ENCODE measurements around the gene OS9. TPM values are rescaled to one million over a fixed set of nuclear protein-coding genes. Genes with fewer than 3 reads are reported as not detected.

Gene OS9
- polyA plus RNA-seq, 2 of the 4 experiments (the other 2 are of a cell fraction) = 128 to 183 TPM

DNA sequence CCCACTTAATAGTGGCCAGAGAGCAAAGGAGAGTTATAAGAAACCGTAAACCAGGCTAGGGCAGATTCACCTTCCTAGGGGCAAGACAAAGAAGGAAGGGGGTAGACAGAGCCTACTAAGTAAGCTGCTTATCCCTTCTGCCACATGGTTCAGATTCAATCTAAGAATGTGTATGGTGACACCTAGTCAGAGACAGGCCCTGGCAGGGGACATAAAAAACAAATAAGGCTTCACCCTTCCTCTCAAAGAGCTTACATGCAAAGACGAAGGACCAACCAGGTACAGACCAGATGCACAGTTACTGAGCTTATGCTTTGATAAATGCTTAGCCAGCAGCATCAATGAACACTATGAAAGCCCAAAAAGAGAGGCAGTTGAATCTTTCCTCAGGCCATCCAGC is 68.5 kb downstream of the OS9 start:
- ChIA-PET CTCF (interaction anchor here (2.5 kb wide), 1 partner anchor 20 kb away, joined by 6 read pairs; the partner anchor contains the start of gene TSFM), POLR2A (interaction anchor here (0.7 kb wide), 1 partner anchor 10 kb away, joined by 3 read pairs; the partner anchor contains the start of genes EEF1AKMT3 and METTL1)
- TF ChIP-seq TP53 (CRISPR knock-in tag; IDR thresholded peaks at IDR 0.05) (no peak), KDM5A (IDR thresholded peaks at IDR 0.05) (no peak), EP300 (IDR thresholded peaks at IDR 0.05) (no peak), NFE2L2 (conservative IDR thresholded peaks at IDR 0.05; ENCODE audit: low read length) (no peak), GATA3 (IDR thresholded peaks at IDR 0.05; ENCODE audit: borderline replicate concordance) (no peak), JUN (IDR thresholded peaks at IDR 0.05) (no peak), NPAS2 (CRISPR knock-in tag; IDR thresholded peaks at IDR 0.05; ENCODE audit: borderline replicate concordance) (no peak)
- no peak overlapping the region for H3K4me3 ChIP-seq
- DNase-seq (ENCODE audit: low read depth in 1 of 2, low spot score in 1 of 2) (no peak), FAIRE-seq (no peak), ATAC-seq (no peak)
- no peak overlapping the region for H3K27ac ChIP-seq
- peaks cover 25% of the 10 kb centered on the region for H3K4me1 ChIP-seq
- 73% methylated on average over 2 of the region's 2 CpGs for WGBS (ENCODE audit: missing lambda C conversion rate)
- H3K4me2 ChIP-seq = no peak overlapping the region
- no peaks in the 10 kb centered on the region for H3K9me3 ChIP-seq

DNA sequence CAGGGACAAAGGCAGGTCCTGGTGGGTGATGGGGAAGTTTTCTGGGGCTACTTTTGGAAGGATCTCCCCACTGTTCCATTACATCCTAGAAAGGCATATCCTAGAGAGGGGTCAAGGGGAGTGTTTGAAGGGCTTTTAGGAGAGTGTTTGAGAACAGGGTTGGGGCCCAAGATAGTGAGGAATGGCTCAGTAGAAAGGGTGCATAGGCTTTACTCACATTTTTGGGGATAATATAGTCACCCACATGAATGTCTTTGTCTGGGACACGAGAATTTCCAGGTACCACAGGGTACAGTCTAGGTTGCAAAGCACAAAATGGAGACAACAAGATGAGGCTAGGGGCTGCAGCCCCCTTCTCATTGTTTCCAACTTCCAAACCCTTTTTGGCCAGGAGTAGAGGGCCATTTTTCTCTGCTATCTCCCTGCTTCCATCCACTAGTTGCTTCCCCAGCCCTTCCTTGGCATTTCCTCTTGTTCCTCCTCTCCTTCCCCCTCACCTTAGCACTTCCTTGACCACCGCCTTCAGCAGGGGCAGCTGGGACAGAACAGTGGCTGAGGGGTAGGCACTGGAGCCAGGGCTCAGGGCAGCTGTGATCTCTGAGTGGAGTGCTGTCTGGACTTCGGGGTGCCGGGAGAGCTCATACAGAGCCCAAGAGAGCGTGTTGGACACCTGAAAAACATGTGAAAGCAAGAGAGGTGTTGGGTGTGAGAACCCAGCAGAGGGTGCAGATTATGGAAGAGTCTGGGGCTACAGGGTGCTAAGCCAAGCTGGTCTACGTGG is 70.1 kb downstream of the OS9 start:
- peak overlapping the region; percentile 98 for H3K4me2 ChIP-seq
- ChIA-PET CTCF (interaction anchor here (0.8 to 8.0 kb wide), 8 partner anchors 8 to 142 kb away, joined by 3 to 117 read pairs (median 4); partner anchors contain the start of genes EEF1AKMT3, MARCHF9 and TSFM), POLR2A (interaction anchor here (1.1 kb wide), 1 partner anchor 38 kb away, joined by 3 read pairs; no protein-coding TSS in a partner anchor)

DNA sequence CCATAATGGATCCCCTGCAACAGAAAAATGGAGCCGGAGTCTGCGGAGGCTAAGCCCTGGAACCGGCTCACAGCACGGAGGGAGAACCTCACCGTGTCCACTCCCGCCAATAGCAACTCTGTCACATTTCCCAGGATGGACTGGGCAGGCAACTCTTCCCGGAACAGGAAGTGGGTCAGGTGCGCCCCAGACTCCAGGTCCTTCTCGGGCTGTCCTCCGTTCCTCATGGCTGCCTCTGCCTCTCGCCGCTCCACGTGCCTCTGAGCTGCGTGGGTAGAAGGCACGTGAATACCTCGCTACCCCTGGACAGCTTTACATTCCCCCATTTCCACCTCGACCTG is 70.7 kb downstream of the OS9 start:
- no peak for FAIRE-seq
- no peak for DNase-seq (ENCODE audit: low read depth in 1 of 2, low spot score in 1 of 2)
- TF ChIP-seq POLR2A (IDR thresholded peaks at IDR 0.05; ENCODE audit: low read length) (no peak), TFCP2L1 (CRISPR knock-in tag; IDR thresholded peaks at IDR 0.05) (no peak), EP300 (IDR thresholded peaks at IDR 0.05) (no peak)
- POLR2A ChIA-PET = interaction anchor here (1.1 kb wide), 1 partner anchor 39 kb away, joined by 3 read pairs; no protein-coding TSS in a partner anchor
- H3K4me3 ChIP-seq = peak overlapping the region; percentile 52
- H3K4me2 ChIP-seq = peak overlapping the region; percentile 98
- peaks cover 25% of the 10 kb centered on the region for H3K4me1 ChIP-seq
- H3K9me3 ChIP-seq = no peaks in the 10 kb centered on the region
- peak; percentile 0 to 2; a peak in 1 of 6 replicates for ATAC-seq
- H3K27ac ChIP-seq = peak overlapping the region; percentile 62 to 88; a peak in 5 of 6 replicates
- CTCF ChIA-PET = interaction anchor here (0.8 to 8.0 kb wide), 6 partner anchors 9 to 141 kb away, joined by 3 to 117 read pairs (median 5); partner anchors contain the start of genes MARCHF9 and TSFM
- 44% methylated on average over 17 of the region's 17 CpGs for WGBS (ENCODE audit: missing lambda C conversion rate)

More for the DNA sequence above, 70.1 kb downstream of the OS9 start:
- FAIRE-seq = no peak
- no peak for DNase-seq (ENCODE audit: low read depth in 1 of 2, low spot score in 1 of 2)
- 72% methylated on average over 6 of the region's 6 CpGs for WGBS (ENCODE audit: missing lambda C conversion rate)
- TF ChIP-seq BHLHE40 (IDR thresholded peaks at IDR 0.05; ENCODE audit: low read depth, low read length) = no peak
- no peak for TF ChIP-seq SREBF2 (IDR thresholded peaks at IDR 0.05)
- TF ChIP-seq, protein P1, sequence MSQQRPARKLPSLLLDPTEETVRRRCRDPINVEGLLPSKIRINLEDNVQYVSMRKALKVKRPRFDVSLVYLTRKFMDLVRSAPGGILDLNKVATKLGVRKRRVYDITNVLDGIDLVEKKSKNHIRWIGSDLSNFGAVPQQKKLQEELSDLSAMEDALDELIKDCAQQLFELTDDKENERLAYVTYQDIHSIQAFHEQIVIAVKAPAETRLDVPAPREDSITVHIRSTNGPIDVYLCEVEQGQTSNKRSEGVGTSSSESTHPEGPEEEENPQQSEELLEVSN (IDR thresholded peaks at IDR 0.05; ENCODE audit: borderline replicate concordance, low read depth) = no peak
- no peak for TF ChIP-seq MAFK (IDR thresholded peaks at IDR 0.05; ENCODE audit: partially characterized antibody)
- TF ChIP-seq ZFP36 (IDR thresholded peaks at IDR 0.05; ENCODE audit: borderline replicate concordance, partially characterized antibody) = no peak
- no peak for TF ChIP-seq RNF2 (IDR thresholded peaks at IDR 0.05; ENCODE audit: borderline replicate concordance, low read depth)
- TF ChIP-seq TFCP2L1 (CRISPR knock-in tag; IDR thresholded peaks at IDR 0.05) = no peak
- no peak for TF ChIP-seq EHMT2 (IDR thresholded peaks at IDR 0.05; ENCODE audit: low read depth)
- TF ChIP-seq TP53 (CRISPR knock-in tag; IDR thresholded peaks at IDR 0.05) = no peak
- TF ChIP-seq CBX2 (IDR thresholded peaks at IDR 0.05; ENCODE audit: borderline replicate concordance, low read depth) = no peak
- no peak for TF ChIP-seq ZC3H11A (IDR thresholded peaks at IDR 0.05)
- no peak for TF ChIP-seq RAD21 (conservative IDR thresholded peaks at IDR 0.05 in 1 of 2, IDR thresholded peaks at IDR 0.05 in 1 of 2)
- TF ChIP-seq MYC (IDR thresholded peaks at IDR 0.05; ENCODE audit: borderline replicate concordance, low read length) = no peak
- TF ChIP-seq JUNB (IDR thresholded peaks at IDR 0.05) = no peak
- Histone ChIP-seq H3K27ac (peak overlapping the region in 1 of 2 experiments; percentile 88; a peak in 1 of 6 replicates), H3K4me1 (peaks cover 25% of the 10 kb centered on the region), H3K9me3 (no peaks in the 10 kb centered on the region), H3K4me3 (no peak overlapping the region)
- ATAC-seq = no peak

Data from A549 (cell line).